ENCODE measurements around the gene GIMAP5. TPM values are rescaled to one million over a fixed set of nuclear protein-coding genes. Genes with fewer than 3 reads are reported as not detected.

Gene GIMAP5
- polyA plus RNA-seq, 4 donors, result 3.2 to 7.0 (median 3.9) TPM

DNA sequence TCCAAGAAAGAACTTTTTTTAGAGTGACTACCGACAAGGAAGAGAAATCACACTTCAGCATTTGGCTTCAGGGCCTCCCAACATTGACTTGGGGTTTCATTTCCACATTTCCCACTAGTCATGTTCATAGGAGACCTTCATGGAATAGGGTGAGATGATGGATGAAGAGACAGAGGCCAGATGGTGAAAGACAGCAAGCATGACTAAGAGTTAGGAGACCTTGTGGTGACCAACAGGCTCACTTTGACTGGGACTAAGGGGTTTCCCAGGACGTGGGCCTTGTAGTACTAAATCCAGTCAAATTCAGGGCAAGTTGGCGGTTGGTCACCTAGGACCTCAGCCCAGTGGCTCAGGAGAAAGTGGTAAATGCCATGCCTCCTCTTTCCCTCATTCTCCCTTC lies 3.0 kb upstream of the GIMAP5 start:
- DNase-seq (ENCODE audit: low read depth in 4 of 4, low spot score in 3 of 4), result no peak

DNA sequence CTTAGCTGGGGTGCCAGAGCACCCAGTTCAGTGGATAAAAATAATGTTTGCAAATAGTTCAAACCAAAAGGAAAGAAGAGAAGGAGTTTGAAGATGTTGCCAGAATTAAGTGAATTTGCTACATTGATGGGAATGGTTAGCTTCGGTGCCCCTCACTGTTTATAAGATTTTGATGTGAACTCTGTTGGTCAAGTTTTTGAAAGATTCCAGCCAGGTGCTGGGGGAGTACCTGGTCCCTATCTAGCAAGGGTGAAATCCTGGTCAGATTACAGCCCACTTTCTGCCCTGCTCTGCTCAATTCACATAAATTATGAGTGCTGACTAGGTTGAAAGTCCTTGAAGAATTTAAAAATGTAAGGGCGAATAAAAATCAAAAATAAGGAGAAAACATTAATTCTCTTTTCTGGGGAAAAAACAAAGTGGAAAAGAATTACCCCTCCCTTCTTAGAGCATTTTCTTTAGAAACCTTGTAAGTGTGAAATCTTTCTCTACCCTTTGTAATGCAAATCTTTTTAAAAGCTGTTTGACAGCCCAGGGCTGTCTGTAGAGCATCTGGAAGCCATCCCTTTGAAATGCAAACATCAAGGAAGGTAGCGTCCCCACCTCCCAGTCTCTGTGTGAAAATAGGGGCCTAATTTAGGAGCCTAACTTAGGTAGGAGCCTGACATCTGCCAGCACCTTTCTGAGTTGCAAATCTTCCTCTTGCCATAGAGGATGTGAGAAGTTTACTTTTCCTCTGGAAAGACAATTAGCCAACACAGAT lies 1.4 kb upstream of the GIMAP5 start:
- no peak for DNase-seq (ENCODE audit: low read depth in 4 of 4, low spot score in 3 of 4)

DNA sequence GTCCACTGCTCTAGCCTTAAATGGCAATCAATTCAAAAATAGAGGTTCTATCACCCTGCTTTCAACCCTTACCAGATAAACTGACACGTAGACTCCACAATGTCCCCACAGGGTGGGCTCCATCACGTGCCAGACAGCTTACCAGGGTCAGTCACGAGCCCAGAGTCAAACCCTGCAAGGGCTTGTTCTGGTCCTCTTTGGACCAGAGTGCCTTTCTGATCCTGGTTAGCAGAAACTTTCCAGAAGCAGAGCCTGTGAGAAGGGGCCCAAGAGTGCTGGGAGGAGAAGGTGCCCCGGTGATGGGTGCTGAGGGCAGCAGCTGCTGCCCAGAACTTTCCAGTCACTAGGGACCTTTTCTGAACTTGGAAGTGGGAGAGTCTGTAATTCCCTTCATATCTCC lies 354 bp upstream of the GIMAP5 start:
- no peak for DNase-seq (ENCODE audit: low read depth in 4 of 4, low spot score in 3 of 4)

DNA sequence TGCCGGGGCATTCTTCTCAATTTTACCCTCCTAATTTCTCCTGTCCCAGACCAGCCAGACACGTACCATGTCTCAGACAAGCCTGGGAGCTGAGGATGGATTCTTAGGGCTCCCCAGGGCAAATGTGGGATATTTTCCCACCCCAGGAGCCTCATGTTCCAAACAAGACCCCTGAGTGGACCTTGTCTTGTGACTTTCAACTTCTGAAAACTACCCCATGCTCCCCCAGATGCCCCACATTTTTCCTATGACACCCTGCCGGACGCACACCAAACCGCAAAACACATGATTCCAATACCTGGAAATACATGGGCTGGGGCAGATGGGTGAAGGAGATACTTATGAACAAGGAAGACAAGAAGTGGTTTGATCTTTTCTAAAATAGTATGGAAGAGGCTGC lies 874 bp downstream of the GIMAP5 start:
- DNase-seq (ENCODE audit: low read depth in 4 of 4, low spot score in 3 of 4), result no peak

DNA sequence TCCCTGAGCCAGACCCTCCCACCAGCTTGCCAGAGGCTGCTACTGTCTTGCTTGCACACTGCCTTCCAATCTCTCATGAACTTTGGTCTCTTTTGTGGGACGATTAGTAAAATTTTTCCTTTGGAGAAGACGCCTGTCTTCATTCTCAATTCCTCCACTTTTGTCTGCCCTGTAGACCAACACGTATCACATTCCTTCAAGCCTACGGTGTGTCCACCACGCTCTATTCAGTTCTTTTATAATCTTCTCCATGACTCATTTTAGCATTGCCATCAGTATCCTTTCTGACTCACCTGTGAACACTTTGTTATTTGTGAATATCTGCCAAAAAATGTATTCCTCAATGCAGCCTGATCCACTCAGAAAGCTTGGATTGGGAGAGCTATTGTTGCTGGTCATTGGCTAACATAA lies 1.4 kb downstream of the GIMAP5 start:
- no peak for DNase-seq (ENCODE audit: low read depth in 4 of 4, low spot score in 3 of 4)

DNA sequence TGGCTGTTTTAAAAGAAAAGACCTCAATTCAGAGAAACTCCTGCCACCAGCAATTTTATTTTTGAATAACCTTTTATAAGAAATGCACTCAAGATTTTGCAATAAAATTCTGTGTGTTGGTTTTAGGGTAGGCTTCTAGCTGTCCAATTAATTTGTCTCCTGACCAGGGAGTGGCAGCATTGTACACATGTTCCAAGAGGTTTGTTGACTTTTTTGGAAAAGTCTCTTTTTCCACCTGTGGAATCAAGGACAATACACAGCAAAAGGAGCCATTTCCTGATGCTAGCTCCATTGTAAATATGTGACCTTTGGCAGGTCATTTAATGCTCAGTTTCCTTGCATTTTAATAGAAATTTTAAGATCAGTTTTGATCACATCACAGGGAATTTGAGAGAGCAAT lies 1.8 kb downstream of the GIMAP5 start:
- no peak for DNase-seq (ENCODE audit: low read depth in 4 of 4, low spot score in 3 of 4)

DNA sequence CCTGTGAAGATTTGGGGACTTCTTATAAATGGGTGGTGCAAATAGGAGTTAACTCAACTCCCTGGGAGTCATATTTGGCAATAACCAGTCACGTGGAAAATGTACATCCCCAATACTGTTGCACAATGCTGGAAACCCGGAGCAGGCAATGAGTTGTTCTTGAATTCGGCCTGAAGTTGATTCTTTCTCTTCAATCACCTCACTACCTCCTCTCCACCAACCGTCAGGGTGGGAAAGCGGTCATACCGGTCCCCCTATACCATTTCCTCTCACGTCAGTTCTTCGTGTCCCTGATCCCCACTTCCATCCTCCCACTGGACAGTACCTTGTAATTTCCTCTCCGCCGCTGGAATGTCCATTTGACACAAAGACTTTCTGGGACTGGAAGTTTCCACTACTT lies 2.8 kb downstream of the GIMAP5 start:
- no peak for DNase-seq (ENCODE audit: low read depth in 4 of 4, low spot score in 3 of 4)

DNA sequence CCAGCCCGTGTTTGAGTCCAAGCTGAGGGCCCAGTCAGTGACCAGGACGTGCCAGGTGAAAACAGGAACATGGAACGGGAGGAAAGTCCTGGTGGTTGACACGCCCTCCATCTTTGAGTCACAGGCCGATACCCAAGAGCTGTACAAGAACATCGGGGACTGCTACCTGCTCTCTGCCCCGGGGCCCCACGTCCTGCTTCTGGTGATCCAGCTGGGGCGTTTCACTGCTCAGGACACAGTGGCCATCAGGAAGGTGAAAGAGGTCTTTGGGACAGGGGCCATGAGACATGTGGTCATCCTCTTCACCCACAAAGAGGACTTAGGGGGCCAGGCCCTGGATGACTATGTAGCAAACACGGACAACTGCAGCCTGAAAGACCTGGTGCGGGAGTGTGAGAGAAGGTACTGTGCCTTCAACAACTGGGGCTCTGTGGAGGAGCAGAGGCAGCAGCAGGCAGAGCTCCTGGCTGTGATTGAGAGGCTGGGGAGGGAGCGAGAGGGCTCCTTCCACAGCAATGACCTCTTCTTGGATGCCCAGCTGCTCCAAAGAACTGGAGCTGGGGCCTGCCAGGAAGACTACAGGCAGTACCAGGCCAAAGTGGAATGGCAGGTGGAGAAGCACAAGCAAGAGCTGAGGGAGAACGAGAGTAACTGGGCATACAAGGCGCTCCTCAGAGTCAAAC lies 5.2 kb downstream of the GIMAP5 start:
- no peak for DNase-seq (ENCODE audit: low read depth in 4 of 4, low spot score in 3 of 4)

DNA sequence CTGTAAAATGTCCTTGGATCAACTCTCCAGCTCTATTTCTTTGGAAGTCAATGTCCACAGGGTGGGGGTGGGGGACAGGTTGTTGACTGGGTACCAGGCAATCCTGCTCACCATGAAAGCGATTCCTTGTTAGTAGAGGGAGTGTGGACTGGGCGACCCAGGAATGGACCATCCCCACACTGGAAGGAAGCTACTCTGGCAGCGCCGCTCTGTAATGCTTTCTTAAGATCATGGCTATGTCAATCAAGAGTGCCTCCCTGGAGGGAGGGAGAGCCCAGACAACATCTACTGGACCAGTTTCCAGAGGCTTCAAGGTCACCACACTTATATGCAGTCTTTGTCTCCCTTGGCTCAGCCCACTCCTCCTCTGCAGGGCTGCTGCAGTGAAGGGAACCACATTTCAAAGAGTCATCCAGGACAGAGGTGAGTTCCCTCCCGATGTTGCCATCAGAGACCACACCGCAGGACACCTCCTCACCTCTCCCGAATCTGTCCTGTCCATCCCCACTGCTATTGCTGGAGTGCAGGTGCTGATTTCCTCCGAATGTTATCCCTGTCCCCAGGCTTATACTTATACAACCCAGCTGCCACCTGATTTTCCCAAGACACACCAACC lies 6.9 kb downstream of the GIMAP5 start:
- DNase-seq (ENCODE audit: low read depth in 4 of 4, low spot score in 3 of 4), result no peak

DNA sequence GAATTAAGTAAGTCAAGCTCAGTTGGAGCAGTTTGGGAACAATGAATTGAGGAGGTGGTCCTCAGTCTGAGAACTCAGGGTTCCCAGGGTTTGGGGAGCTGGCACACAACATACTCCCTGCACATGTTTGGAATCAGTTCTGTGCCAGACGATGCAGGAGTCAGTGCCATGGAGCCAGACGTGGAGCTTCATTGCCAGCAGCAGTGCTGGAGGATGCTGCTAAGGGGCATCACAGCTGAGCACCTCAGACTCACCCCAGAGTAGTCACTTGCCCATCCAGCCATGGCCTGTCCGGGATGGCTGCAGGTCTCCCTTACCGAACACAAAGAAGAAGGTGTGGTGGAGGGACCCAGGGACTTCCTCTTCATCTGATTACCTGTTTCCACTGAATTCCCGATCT lies 7.9 kb downstream of the GIMAP5 start:
- DNase-seq (ENCODE audit: low read depth in 4 of 4, low spot score in 3 of 4), result no peak

DNA sequence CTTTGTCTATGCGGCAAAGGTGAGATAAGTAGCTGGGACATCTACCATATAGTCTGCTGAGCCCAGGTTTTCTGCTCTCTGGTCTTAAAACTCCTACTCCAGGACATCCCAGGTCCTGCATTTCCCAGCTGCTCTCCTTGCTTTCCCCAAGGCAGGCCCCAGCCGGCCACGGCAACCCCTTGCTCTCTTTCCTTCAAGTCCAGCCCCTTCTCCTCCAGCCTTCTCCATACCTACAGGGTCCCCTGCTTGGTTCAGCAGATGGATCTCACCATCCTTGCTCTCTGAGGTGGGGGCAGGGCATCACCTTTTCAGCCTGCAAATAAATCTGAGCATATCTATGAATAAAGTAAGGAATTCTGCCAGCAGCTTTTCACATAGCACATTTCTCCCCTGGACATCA lies 8.7 kb downstream of the GIMAP5 start:
- DNase-seq (ENCODE audit: low read depth in 4 of 4, low spot score in 3 of 4), result no peak

DNA sequence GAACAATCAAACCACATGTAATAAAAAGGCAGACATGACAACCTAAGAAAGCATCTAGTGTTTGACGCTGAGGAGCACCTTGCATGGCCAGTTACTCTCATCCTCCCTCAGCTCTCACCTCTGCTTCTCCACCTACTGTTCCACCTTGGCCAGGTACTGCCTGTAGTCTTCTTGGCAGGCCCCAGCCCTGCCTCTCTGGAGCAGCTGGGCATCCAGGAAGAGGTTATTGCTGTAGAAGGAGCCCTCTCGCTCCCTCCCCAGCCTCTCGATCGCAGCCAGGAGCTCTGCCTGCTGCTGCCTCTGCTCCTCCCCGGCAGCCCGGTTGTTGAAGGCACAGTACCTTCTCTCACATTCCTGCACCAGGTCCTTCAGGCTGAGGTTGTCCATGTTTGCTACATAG lies 9.7 kb downstream of the GIMAP5 start:
- no peak for DNase-seq (ENCODE audit: low read depth in 4 of 4, low spot score in 3 of 4)

DNA sequence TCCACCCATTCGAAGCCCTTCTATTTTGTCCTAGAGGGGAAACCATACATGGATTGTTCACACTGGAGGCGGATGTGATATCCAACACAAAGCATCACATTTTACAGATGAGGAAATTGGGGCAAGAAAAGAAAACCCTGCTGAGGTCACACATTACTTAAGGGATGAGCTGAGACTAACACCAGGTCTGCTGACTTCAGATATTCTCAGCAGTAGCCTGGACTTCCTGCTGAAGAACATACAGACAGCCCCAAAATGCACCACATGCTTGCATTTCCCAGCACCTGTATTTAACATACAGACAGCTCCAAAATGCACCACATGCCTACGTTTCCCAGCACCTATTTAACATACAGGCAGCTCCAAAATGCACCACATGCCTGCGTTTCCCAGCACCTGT lies 11.2 kb downstream of the GIMAP5 start:
- DNase-seq (ENCODE audit: low read depth in 4 of 4, low spot score in 3 of 4), result no peak

DNA sequence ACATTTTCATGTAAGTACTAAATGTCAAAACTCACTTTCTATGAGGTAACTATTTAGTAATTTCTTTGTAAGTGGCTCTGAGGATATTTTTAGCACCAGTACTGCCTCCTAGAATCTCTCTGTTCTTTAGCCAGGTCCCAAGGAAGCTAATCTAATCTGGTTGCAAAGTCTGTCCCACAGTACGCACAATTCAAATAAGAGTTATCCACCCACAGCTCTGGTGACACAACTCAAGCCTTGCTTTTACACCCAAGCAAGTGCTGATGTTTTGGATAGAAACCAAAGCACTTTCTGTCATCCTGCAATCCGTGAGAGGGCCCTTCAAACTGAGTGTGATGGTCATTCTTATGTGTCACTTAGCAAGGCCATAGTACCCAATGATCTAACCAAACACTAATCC lies 14.5 kb downstream of the GIMAP5 start:
- DNase-seq (ENCODE audit: low read depth in 4 of 4, low spot score in 3 of 4), result no peak

DNA sequence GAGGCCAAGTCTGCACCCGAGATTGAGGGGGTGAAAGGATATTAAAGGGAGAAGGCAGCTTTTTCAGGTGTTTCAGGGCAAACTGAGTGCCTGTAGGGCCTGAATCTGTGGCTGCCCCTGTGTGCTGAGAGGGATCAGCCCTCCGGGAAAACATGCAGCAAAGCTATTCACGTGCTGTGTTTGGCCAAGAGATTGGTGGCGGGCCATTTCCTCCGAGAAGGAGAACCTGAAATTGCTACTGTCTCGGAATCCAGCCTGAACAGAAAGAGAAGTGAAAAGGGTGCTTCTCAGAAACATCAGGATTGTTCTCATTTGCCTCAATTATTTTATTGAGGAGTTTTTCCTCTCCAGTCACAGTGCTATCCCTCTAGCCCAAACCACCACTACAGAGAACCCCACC lies 16.0 kb downstream of the GIMAP5 start:
- DNase-seq (ENCODE audit: low read depth in 4 of 4, low spot score in 3 of 4), result no peak

DNA sequence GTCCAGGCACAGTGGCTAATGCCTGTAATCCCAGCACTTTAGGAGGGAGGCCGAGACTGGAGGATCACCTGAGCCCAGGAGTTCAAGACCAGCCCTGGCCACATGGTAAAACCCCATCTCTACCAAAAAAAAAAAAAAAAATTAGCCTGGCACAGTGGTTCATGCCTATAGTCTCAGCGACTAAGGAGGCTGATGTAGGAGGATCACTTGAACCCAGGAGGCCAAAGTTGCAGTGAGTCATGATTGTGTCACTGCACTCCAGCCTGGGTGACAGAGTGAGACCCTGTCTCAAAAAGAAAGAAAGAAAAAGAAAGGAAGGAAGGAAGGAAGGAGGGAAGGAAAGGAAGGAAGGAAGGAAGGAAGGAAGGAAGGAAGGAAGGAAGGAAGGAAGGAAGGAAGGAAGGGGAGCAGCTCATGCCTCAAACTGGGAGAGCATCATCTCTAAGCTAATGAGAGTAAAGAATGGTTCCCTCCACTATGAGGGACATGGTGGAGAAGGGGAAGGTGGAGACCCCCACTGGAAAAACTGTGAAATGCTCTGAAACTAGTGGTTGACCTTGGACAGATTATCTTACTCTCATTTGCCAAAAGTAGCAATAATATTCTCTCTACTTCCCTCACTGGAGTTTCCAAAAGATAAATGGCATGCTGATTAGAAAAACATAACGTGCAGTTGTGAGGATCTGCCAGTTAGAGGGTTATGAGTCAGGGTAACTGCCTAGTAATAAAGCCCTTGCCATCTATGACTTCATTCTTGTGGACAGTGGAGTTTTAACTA lies 16.8 kb downstream of the GIMAP5 start:
- no peak for DNase-seq (ENCODE audit: low read depth in 4 of 4, low spot score in 3 of 4)

DNA sequence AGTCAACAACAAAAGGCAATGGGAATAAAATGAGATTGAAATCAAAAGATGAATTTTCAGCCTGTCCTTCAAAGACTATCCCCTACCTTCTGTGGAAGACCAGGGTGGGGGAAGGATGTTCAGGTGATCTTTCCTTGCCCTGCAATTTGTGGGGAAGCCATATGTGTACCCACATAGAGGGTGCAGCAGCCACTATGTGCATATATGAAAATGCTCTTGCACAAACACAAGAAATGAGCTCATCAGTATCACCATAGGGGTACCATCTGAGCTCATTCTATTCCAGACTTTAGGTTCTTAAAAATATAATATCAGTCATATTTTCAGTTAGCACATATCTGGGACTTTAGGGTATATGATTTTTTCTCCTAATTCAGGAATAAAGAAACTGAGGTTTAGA lies 17.7 kb downstream of the GIMAP5 start:
- DNase-seq (ENCODE audit: low read depth in 4 of 4, low spot score in 3 of 4), result no peak

DNA sequence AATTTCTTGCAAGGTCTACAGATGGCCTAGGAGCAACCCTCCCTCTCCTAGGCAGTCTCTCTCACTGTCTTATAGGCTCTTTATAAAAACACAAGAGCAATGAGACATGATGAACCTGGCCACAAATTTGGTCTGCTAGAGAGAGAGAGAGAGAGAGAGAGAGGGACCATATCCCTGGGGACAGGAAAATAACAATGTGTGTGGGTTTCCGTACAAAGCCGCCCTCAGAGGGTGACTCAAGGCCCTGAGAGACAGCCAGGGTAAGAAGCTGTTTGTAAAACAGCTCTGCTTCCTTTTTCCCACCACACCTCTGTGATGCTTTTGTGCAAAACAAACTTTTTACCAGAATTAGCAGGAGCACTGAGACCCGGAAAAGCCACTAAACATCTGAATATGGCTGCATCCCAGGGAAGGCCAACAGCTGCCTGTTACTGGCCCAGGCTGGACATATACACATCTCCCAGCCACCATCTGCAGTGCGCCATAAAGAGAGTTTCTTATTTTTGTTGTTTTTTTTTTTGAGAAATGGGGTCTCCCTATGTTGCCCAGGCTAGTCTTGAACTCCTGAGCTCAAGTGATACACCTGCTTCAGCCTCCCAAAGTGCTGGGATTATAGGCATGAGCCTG lies 18.4 kb downstream of the GIMAP5 start:
- DNase-seq (ENCODE audit: low read depth in 4 of 4, low spot score in 3 of 4), result no peak

DNA sequence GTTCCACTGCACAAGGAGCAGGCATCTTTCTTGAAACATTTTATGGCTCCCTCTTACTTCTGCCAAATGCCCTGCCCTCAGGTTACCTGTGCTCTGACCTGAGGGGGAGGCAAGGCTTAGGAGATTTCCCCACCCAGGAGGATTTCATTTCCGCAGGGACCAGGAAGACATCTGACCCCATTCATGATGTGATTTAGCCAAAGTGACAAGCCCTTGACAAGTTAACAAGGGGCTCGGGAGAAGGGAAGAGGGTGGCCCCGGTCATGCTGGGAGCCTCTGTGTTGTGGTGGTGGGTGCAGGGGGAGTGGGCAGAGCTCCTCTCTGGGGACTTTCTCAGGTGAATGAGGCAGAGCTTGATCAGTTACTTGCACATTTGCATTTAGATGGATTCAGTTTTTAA lies 18.9 kb downstream of the GIMAP5 start:
- no peak for DNase-seq (ENCODE audit: low read depth in 4 of 4, low spot score in 3 of 4)

DNA sequence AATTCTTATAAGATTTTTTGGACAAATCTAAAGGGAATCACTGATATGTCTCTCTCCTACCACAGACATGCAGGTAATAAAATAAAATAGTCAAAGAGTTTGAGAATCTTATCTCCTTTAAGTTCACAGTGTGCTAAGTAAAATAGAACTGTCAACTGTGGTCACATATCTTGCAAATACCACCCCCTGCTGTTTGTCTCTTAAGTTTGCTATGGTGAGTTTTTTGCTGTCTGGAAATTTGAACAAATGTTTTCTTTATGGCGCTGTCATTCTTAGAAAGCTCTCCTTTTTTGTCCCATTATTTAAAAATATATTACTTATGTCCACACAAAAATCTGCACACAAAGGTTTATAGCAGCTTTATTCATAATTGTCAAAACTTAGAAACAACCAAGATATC lies 19.6 kb downstream of the GIMAP5 start:
- no peak for DNase-seq (ENCODE audit: low read depth in 4 of 4, low spot score in 3 of 4)

DNA sequence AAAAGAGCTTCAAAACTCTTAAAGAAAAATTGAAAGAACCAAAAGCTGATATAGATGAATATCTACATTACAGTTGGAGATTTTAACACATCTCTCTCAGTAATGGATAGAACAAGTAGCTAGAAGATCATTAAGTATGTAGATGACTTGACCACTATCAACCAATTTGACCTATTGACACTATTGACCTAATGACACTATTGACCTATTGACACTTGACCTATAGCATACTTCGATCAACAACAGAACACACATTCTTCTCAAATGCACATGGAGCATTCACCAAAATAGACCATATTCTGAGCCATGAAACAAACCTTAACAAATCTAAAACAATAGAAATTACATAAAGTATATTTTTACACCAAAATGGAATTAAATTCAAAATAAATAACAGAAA lies 22.3 kb downstream of the GIMAP5 start:
- no peak for DNase-seq (ENCODE audit: low read depth in 4 of 4, low spot score in 3 of 4)
